GM15510 (cell line): ENCODE data around the gene KIF19.

ENCODE experiments used
- POLR2A ChIP-seq: IDR thresholded peaks from 3 replicates; pipeline ENCODE4 v1.6.1; 2011; ENCODE audit warnings: borderline replicate concordance; ENCODE audit not compliant: insufficient read length; ENCODE audit errors: extremely low read depth

Gene KIF19

GRCh38 chr17:74326506-74326905 is 480 bp downstream of the KIF19 start:
- TF ChIP-seq POLR2A, result no peak

GRCh38 chr17:74328487-74328886 is 2.5 kb downstream of the KIF19 start:
- TF ChIP-seq POLR2A, result no peak

DNA sequence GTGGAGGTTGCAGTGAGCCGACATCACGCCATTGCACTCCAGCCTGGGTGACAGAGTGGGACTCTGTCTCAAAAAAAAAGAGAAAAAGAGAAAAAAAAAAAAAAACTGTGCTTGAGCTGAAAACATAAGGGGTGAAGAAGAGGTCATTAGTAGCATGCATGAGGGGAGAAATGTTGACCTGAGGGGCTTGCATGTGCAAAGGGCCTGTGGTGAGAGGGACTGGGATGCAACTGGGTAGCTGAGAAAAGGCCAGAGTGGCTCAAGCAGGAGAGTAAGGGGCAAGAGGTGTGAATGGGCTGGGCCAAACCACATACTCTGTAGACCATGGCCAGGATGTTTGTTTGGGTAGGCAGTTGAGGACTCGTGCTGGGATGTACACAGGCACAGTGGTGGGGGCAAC is 3.4 kb downstream of the KIF19 start:
- no peak for TF ChIP-seq POLR2A

- TF ChIP-seq POLR2A, result no peak
Observed at GRCh38 chr17:74330446-74330845, 4.4 kb downstream of the KIF19 start.

DNA sequence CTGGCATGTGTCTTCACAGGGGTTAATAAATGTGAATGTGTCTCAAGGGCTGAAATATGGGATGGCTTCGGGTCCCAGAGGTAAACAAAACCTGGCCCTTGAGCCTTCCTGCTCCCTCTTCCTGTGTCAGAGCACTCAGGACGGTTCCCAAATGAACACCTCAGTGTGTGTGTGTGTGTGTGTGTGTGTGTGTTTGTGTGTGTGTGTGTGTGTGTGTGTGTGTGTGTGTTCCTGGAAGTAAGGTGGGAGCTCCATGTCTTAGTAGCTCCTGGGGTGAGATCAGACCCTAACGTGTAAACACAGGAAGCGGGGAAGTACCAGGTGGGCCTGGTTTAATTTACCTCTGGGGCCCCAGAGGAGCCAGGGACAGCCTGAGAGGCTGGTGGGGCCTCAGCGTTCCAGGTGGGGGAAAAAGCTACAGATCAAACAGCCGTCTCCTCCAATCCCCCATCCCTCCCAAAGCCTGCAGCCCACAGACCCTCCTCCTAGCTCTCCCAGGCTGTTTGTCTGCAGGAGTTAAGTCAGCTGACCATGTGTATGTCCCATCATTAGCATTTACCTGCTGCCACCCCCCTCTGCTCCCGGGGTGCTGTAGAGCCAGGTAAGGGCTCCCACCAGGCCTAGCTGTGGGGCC is 6.1 kb downstream of the KIF19 start:
- TF ChIP-seq POLR2A, result no peak

DNA sequence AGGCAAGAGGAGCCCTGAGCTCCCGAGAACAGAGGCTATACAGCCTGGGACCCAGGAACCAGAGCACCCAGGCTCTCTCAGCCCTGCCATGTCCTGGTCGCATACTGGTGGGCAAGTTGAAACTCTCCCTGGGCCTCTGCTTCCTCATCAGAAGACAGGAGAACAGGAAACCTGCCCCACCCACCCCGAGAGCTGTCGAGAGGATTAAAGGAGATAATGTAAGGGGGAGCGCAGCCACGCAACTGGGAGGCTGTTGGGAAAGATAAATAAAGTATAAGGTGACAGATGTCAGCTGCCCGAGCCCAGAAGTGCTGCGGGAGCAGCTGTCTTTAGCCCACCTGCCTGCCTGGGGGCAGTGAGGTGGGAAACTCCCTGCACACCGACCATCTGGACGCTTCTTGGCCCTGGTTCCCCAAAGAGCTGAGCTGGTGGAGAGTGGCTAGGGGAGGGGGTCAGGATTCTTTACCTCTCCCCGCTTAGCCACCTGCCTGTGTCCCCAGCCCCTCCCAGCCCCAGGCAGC is 6.8 kb downstream of the KIF19 start:
- no peak for TF ChIP-seq POLR2A

GRCh38 chr17:74334393-74335039 is 8.5 kb downstream of the KIF19 start:
- no peak for TF ChIP-seq POLR2A

DNA sequence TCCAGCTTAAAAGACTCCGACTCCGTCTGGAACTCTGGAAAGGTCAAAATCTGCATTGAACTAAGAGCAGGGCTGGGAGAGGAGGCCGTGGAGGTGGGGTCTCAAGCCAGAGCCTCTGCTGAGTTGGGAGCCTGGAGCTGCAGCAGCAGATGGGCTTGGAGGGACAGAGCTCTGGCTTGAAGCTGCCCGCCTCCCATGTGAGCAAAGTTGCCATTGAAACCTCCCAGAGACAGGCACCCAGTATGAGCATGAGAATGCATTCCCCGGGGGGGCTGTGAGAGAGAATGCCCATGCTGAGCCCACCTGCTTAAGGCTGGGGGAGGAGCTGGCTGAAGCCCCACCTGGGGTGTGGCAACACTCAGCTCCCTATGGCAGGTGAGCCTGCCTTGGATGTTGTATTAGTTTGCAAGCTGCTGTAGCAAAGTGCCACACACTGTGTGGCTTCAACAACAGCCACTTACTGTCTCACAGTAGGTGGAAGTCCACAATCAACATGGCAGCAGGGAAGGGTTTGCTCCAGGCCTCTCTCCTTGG is 9.6 kb downstream of the KIF19 start:
- TF ChIP-seq POLR2A, result no peak

DNA sequence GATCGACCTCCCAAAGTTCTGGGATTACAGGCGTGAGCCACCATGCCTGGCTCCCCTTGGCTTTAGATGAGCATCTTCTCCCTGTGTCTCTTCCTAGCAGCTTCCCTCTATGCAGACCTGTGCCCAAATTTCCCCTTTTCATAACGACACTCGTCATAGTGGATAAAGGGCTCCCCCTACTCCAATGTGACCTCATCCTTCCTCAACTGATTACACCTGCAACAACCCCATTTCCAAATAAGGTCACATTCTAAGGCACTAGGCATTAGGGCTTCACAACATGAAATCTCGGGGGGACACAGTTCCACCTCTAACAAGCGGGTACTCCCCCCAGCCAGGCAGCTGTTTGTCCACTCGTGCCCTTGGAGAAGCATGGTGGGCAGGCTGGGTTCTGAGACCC is 10.3 kb downstream of the KIF19 start:
- TF ChIP-seq POLR2A, result no peak

- no peak for TF ChIP-seq POLR2A
Observed at GRCh38 chr17:74337834-74338500, 11.9 kb downstream of the KIF19 start.

- no peak for TF ChIP-seq POLR2A
Observed at GRCh38 chr17:74339537-74340195, 13.6 kb downstream of the KIF19 start.

GRCh38 chr17:74340470-74341023 is 14.5 kb downstream of the KIF19 start:
- TF ChIP-seq POLR2A, result no peak

- TF ChIP-seq POLR2A, result no peak
Observed at GRCh38 chr17:74342224-74342623, 16.2 kb downstream of the KIF19 start.

- no peak for TF ChIP-seq POLR2A
Observed at GRCh38 chr17:74343121-74343520, 17.1 kb downstream of the KIF19 start.
